BJ (cell line): ENCODE data around the gene SEZ6L. TPM values are rescaled to one million over a fixed set of nuclear protein-coding genes. Genes with fewer than 3 reads are reported as not detected.
A peak's percentile ranks its signal among the peaks of the same experiment; 100 is the strongest.

ENCODE experiments used
- CTCF ChIA-PET: fragments of 350-600 bp; formaldehyde crosslinking; extraction: SDS; loops from one replicate; lab custom pipeline; 2021; ENCODE audit warnings: antibody characterized with exemption, inconsistent platforms; lab: Yijun Ruan, JAX
- POLR2A ChIA-PET: fragments of 300-600 bp; sonication (Branson Sonifier 250); formaldehyde crosslinking; extraction: SDS; loops from one replicate; lab custom pipeline; 2021; ENCODE audit warnings: antibody characterized with exemption; lab: Charles Lee
- DNase-seq: peaks from one replicate; pipeline ENCODE4 v3.0.0-alpha.2; 2011; ENCODE audit warnings: low read depth
- H3K27me3 ChIP-seq: 2 replicates; pipeline ENCODE4 v1.6.0; 2011; ENCODE audit warnings: low read length; ENCODE audit not compliant: control insufficient read depth, insufficient read depth
- H3K36me3 ChIP-seq: 2 replicates; pipeline ENCODE4 v1.5.1; 2011; ENCODE audit warnings: low read length; ENCODE audit not compliant: control insufficient read depth, insufficient read depth
- H3K4me3 ChIP-seq: 2 replicates; pipeline ENCODE4 v1.5.1; 2011; ENCODE audit warnings: low read depth, mild to moderate bottlenecking, control low read depth, low read length
- polyA plus RNA-seq: library from polyadenylated mRNA; depleted of rRNA; stranded (reverse); fragments of >200 nt; gene quantifications from 2 replicates; pipeline ENCODE4 v1.2.3, GENCODE V29; 2011
- TF ChIP-seq, protein P1 (sequence below): IDR thresholded peaks from 2 replicates; pipeline ENCODE4 v1.5.1; 2011; ENCODE audit warnings: low read depth, mild to moderate bottlenecking, control low read depth, inconsistent platforms, low read length, moderate library complexity; ENCODE audit not compliant: insufficient read depth

SEZ6L gene
- polyA plus RNA-seq, 1 experiment = 0.04 TPM

- Histone ChIP-seq H3K36me3 (no peaks in the 10 kb centered on the region), H3K27me3 (peaks cover 2% of the 10 kb centered on the region), H3K4me3 (no peak overlapping the region)
- TF ChIP-seq, protein P1, sequence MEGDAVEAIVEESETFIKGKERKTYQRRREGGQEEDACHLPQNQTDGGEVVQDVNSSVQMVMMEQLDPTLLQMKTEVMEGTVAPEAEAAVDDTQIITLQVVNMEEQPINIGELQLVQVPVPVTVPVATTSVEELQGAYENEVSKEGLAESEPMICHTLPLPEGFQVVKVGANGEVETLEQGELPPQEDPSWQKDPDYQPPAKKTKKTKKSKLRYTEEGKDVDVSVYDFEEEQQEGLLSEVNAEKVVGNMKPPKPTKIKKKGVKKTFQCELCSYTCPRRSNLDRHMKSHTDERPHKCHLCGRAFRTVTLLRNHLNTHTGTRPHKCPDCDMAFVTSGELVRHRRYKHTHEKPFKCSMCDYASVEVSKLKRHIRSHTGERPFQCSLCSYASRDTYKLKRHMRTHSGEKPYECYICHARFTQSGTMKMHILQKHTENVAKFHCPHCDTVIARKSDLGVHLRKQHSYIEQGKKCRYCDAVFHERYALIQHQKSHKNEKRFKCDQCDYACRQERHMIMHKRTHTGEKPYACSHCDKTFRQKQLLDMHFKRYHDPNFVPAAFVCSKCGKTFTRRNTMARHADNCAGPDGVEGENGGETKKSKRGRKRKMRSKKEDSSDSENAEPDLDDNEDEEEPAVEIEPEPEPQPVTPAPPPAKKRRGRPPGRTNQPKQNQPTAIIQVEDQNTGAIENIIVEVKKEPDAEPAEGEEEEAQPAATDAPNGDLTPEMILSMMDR = no peak
- CTCF ChIA-PET = interaction anchor here (1.1 to 1.4 kb wide), 3 partner anchors 10 to 183 kb away, joined by 3 to 5 read pairs (median 4); no protein-coding TSS in a partner anchor
- DNase-seq = no peak
- POLR2A ChIA-PET = no interaction called here
These were observed 188.0 kb downstream of the SEZ6L start for GRCh38 chr22:26357281-26357680.

DNA sequence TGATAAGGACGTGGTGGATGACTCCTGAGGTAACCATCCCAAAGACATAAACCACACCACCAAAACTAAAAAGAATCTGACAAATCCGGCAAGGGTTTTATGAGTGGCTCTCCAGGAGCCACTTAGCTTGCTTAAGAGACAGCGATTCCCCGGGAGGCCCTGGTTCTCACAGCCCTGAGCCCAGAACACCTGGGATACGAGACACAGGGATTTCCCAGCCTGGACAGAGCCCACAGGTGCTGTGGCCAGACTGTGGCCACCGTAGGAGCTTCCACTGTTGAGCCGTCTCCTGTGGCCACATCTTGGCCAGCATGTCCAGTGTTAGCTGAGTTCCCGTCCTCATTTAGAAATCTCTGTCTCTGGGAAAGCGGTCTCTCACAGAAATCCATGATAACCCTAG, 188.6 kb downstream of the SEZ6L start:
- CTCF ChIA-PET = interaction anchor here (0.8 to 1.4 kb wide), 4 partner anchors 10 to 895 kb away, joined by 3 to 5 read pairs (median 3); no protein-coding TSS in a partner anchor
- H3K36me3 ChIP-seq = no peaks in the 10 kb centered on the region
- DNase-seq = no peak
- POLR2A ChIA-PET = no interaction called here
- no peaks in the 10 kb centered on the region; the same call in none of the 2 replicates for H3K27me3 ChIP-seq
- H3K4me3 ChIP-seq = no peak overlapping the region
- TF ChIP-seq, protein P1 = no peak

- POLR2A ChIA-PET = no interaction called here
- CTCF ChIA-PET = interaction anchor here (0.6 to 1.4 kb wide), 8 partner anchors 9 to 1549 kb away, joined by 3 to 4 read pairs (median 3); no protein-coding TSS in a partner anchor
- no peak for DNase-seq
- TF ChIP-seq, protein P1 = no peak
- no peaks in the 10 kb centered on the region for H3K36me3 ChIP-seq
- no peak overlapping the region for H3K4me3 ChIP-seq
- H3K27me3 ChIP-seq = no peaks in the 10 kb centered on the region; the same call in none of the 2 replicates
These were observed 189.9 kb downstream of the SEZ6L start for GRCh38 chr22:26359156-26359555.

- TF ChIP-seq, protein P1 = peak; percentile 91
These were observed 191.1 kb downstream of the SEZ6L start for GRCh38 chr22:26360169-26360885.

DNA sequence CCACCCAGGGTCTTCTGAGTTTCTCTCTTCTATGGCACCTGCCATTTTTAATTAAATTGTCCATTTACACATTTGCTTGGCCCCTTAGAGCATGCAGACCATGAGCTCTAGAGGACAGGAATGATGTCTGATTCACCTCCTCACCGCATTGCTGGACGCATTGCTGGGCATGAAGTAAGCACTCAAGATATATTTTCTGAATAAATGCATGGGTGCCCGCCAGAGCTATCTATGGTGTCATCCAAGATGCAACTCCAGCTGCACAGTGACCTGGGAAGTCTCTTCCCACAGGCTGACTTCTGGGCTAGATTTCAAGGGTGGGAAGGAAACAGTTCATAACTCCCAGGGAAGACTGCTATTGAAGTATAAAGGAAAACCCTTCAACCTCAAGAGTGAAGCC, 193.2 kb downstream of the SEZ6L start:
- DNase-seq = no peak
- Histone ChIP-seq H3K4me3 (no peak overlapping the region), H3K27me3 (no peaks in the 10 kb centered on the region; the same call in none of the 2 replicates), H3K36me3 (no peaks in the 10 kb centered on the region)
- TF ChIP-seq, protein P1 = no peak
- ChIA-PET CTCF (interaction anchor here (1.0 to 10.1 kb wide), 5 partner anchors 15 to 190 kb away, joined by 3 to 103 read pairs (median 4); no protein-coding TSS in a partner anchor), POLR2A (no interaction called here)

More at GRCh38 chr22:26360169-26360885, 191.1 kb downstream of the SEZ6L start:
- Histone ChIP-seq H3K36me3 (no peaks in the 10 kb centered on the region), H3K4me3 (no peak overlapping the region), H3K27me3 (no peaks in the 10 kb centered on the region; the same call in none of the 2 replicates)
- DNase-seq = peak; percentile 19
- ChIA-PET CTCF (interaction anchor here (0.6 to 1.9 kb wide), 13 partner anchors 12 to 784 kb away, joined by 3 to 11 read pairs (median 3); no protein-coding TSS in a partner anchor), POLR2A (no interaction called here)
